ENCODE results near the gene DENND6B.

Gene DENND6B

GRCh38 chr22:50269573-50269969, 57.2 kb downstream of the DENND6B start:
- no peak for DNase-seq

- DNase-seq: no peak
Measured at GRCh38 chr22:50268655-50269113, 58.1 kb downstream of the DENND6B start.

GRCh38 chr22:50267591-50268390, 59.0 kb downstream of the DENND6B start:
- DNase-seq: no peak

- DNase-seq: no peak
Measured at GRCh38 chr22:50266994-50267393, 59.8 kb downstream of the DENND6B start.

- DNase-seq: no peak
Measured at GRCh38 chr22:50264946-50265669, 61.7 kb downstream of the DENND6B start.

GRCh38 chr22:50264104-50264745, 62.6 kb downstream of the DENND6B start:
- DNase-seq: no peak

GRCh38 chr22:50262973-50263617, 63.7 kb downstream of the DENND6B start:
- no peak for DNase-seq

- no peak for DNase-seq
Measured at GRCh38 chr22:50262460-50262911, 64.3 kb downstream of the DENND6B start.

GRCh38 chr22:50261615-50262459, 65.0 kb downstream of the DENND6B start, which contains the start of gene MAPK12:
Gene MAPK12, minus strand, starts transcription at chr22:50261683. Its CDS starts 174 bp downstream, at chr22:50261509.
- no peak for DNase-seq

- no peak for DNase-seq
Measured at GRCh38 chr22:50260801-50261614, 65.8 kb downstream of the DENND6B start.

- DNase-seq: no peak
Measured at GRCh38 chr22:50260434-50260800, 66.4 kb downstream of the DENND6B start.

GRCh38 chr22:50259302-50259701, 67.5 kb downstream of the DENND6B start:
- DNase-seq: no peak

Measured in DMS79 (cell line).